Endothelial cell of hepatic sinusoid (primary cell): ENCODE results near the gene ZNF569.
"Not testable (repeated sequence)": the region's sequence is repeated elsewhere in the genome, so short reads cannot be mapped to it uniquely, and the experiment has no call there.

Experiments used
- in situ Hi-C: cut with HindIII; loops from 2 replicates; pipeline ENCODE4 v1.10.0; 2017; ENCODE audit warnings: low sequenced_read_pairs

Gene ZNF569

GRCh38 chr19:37403403-37403802 is 63.8 kb downstream of the ZNF569 start:
- in situ Hi-C loops, result no loop called here

GRCh38 chr19:37401078-37401477 is 66.2 kb downstream of the ZNF569 start:
- in situ Hi-C loops, result no loop called here

- in situ Hi-C loops, result not testable (repeated sequence)
These were observed 75.8 kb downstream of the ZNF569 start for GRCh38 chr19:37391399-37391798.

- in situ Hi-C loops, result no loop called here
These were observed 78.0 kb downstream of the ZNF569 start for GRCh38 chr19:37389234-37389633.

- in situ Hi-C loops, result no loop called here
These were observed 96.2 kb downstream of the ZNF569 start, which contains the start of gene ZNF527 for GRCh38 chr19:37370880-37371661. Gene ZNF527 (plus strand): TSS chr19:37371099. CDS start chr19:37374199, 3,100 bp downstream.

- in situ Hi-C loops, result not testable (repeated sequence)
These were observed 96.8 kb downstream of the ZNF569 start for GRCh38 chr19:37370386-37370879.

GRCh38 chr19:37362733-37363132 is 104.5 kb downstream of the ZNF569 start:
- in situ Hi-C loops, result no loop called here

GRCh38 chr19:37361994-37362393 is 105.2 kb downstream of the ZNF569 start:
- in situ Hi-C loops, result no loop called here
